SK-N-MC (cell line): Measurements from ENCODE around the gene HDGF.

Experiments
- EZH2 ChIP-seq: fragments of 200-600 bp; sonication (generic); IDR thresholded peaks from one replicate; pipeline ENCODE4 v1.6.1; 2017; ENCODE audit warnings: antibody characterized with exemption
- FOXP2 ChIP-seq: optimal IDR thresholded peaks from 2 replicates; pipeline ENCODE3; 2011; ENCODE audit warnings: mild to moderate bottlenecking, moderate library complexity; ENCODE audit not compliant: insufficient read depth; ENCODE audit errors: extremely low read length, control extremely low read depth
- POLR2AphosphoS5 ChIP-seq: IDR thresholded peaks from 2 replicates; pipeline ENCODE4 v1.6.1; 2012; ENCODE audit warnings: mild to moderate bottlenecking, low read depth, low read length, borderline replicate concordance

GRCh38 chr1:156794506-156795373 is 43.3 kb upstream of the HDGF start:
- no peak for TF ChIP-seq EZH2
- no peak for TF ChIP-seq POLR2AphosphoS5
- no peak for TF ChIP-seq FOXP2
